GM10266 (cell line): ENCODE results near the gene SLC45A3.

ENCODE experiments used
- DNase-seq: peaks from one replicate; pipeline ENCODE4 v3.0.0; 2012; ENCODE audit errors: extremely low spot score
- CTCF ChIP-seq: IDR thresholded peaks from 2 replicates; pipeline ENCODE4 v1.5.1; 2012; ENCODE audit warnings: mild to moderate bottlenecking, low read depth; ENCODE audit not compliant: control insufficient read depth, insufficient read depth; ENCODE audit errors: missing control alignments

The SLC45A3 gene

GRCh38 chr1:205698921-205699320 is 18.6 kb upstream of the SLC45A3 start:
- no peak for DNase-seq
- no peak for TF ChIP-seq CTCF

GRCh38 chr1:205693421-205693991 is 13.2 kb upstream of the SLC45A3 start:
- no peak for DNase-seq
- TF ChIP-seq CTCF, result no peak

GRCh38 chr1:205692423-205692822 is 12.1 kb upstream of the SLC45A3 start:
- DNase-seq, result no peak
- TF ChIP-seq CTCF, result no peak

- TF ChIP-seq CTCF, result no peak
- DNase-seq, result no peak
Observed at GRCh38 chr1:205690122-205690756, 9.9 kb upstream of the SLC45A3 start.

GRCh38 chr1:205689479-205689878 is 9.2 kb upstream of the SLC45A3 start:
- TF ChIP-seq CTCF, result no peak

GRCh38 chr1:205688171-205689080 is 8.1 kb upstream of the SLC45A3 start:
- DNase-seq, result no peak
- TF ChIP-seq CTCF, result no peak

More at GRCh38 chr1:205689479-205689878, 9.2 kb upstream of the SLC45A3 start:
- DNase-seq, result no peak
